Measurements from ENCODE around the gene AREL1.

AREL1 gene

DNA sequence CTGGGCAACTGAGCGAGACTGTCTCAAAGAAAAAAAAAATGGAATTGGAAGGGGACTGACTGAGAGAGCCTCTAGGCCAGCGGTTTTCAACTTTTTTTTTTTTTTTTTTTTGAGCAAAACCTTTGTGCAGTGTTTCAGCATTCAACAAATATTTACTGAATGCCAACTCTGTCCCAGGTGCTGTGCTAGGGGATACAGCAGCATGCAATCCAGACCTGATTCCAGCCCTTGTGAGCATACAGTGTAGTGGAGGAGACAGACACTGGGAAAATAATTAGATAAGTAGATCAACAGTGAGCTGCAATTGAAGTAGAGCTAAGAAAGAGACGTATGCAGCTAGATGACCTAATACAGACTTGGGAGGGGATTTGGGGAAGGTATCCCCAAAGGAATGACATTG, 77.0 kb downstream of the AREL1 start:
- DNase-seq (ENCODE audit: low spot score): no peak

DNA sequence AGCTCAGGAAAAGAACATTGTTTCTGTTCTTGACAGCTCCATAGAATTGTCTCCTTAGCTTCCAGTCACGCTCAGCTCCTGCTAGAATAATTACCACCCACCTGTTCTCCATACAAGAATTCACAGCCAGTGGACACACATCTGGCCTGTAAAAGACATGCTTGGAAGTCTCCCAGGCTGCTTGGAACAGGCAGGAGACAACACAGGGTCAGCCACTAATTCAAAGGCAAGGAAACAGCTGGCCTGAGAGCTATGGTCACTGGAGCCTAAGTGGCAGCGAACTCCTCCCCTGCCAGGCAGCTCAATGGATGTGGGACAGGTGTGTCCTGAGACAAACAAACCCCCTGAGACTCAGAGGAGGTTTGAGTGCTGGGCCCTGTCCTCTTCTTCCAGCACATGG, 77.9 kb downstream of the AREL1 start:
- no peak for DNase-seq (ENCODE audit: low spot score)

DNA sequence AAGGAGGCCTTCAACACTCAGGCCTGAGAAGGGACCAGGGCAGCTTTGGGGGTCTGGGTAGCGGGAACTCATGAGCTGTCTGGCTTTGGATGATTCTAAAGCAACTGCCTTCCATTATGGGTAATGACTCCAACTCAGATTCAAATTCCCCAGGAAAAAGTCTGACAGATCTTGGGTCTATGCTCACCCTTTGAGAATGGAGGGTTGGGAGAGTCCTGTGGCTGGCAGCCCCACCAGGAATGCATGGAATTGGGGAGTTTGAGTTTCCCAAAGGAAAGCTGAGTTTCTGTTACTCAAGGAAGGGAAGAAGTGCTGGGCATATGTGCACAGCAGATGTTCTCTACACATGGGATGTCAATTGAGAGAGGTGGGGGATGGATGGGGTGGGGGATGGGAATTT, 78.4 kb downstream of the AREL1 start:
- no peak for DNase-seq (ENCODE audit: low spot score)

DNA sequence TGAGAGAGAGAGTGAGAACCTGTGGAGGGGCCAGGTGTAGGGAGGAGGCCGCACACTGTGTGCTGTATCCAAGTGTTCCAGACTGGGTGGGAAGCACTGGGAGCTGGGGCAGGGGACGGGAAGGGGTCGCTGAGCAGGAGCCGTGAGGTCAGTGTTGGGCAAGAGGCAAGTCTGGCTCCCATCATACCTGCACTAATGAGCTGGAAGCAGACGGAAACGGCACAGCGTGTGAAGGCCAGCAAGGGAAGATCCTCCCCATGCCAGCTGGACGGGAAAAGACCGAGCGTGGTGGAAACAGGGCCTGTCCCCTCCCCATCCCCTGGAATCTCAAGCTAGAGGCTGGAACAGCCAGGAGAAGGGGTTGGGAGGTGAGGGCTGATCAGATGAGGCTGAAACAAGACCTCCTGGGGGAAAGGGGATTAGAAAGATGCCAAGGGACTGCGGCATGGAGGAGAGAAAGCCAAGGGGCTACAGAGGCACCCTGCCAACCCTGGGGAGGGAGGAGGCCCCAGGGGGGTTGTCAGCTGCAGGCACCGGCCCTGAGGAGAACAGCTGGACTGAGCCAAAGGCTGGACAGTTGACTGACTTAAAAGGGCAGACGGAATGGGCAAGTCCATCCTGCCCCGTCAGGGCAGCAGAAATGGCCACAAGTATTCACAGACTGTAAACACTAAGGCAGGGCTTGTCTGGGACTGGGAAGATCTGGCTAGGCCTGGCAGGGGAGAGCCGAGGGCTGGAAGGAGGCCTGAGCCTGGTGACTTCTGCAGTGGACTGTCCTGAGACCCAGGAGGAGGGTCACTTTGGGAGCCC, 81.8 kb downstream of the AREL1 start:
- no peak for DNase-seq (ENCODE audit: low spot score)

DNA sequence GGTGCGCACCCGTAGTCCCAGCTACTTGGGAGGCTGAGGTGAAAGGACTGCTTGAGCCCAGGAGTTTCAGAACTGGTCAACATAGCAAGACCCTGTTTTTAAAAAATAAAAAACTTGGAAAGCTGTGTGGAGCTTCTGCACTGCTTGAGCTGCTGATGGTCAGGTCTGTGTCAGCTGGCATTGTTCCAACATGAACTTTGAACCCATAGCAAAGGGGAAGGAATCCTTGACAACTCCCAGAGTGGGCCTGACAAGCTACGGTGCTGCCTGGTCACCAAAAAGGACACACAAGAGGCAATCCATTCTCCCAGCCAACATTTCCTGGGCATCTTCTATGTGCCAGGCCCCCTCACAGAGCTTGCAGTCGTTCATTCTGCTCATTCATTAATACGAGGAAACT, 84.5 kb downstream of the AREL1 start:
- no peak for DNase-seq (ENCODE audit: low spot score)

DNA sequence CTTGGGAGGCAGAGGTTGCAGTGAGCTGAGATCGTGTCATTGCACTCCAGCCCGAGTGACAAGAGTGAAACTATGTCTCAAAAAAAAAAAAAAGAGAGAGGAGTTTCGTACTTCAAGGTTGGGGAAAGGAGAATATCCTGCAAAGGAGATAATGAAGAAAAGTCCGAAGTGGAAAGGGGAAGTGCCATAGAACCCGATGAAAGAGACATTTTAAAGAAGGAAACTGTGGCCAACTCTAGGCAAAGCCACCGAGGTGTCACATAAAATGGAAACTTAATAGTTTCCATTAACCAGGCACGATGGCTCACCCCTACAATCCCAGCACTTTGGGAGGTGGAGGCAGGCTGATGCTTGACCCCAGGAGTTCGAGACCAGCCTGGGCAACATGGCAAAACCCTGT, 85.8 kb downstream of the AREL1 start:
- no peak for DNase-seq (ENCODE audit: low spot score)

DNA sequence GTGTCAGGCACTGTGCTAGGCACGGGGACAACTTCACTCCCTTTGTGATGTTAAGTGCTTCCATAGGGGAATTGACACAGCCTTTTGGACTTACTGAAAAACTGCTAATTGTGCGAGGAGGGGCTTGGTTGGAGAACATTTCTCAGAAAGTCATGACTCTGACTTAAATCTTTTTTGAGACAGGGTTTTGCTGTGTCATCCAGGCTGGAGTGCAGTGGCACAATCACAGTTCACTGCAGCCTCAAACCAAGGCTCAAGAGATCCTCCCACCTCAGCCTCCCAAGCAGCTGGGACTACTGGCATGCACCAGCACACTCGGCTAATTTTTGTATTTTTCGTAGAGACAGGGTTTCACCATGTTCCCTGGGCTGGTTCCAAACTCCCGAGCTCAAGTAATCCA, 90.6 kb downstream of the AREL1 start:
- no peak for DNase-seq (ENCODE audit: low spot score)

DNA sequence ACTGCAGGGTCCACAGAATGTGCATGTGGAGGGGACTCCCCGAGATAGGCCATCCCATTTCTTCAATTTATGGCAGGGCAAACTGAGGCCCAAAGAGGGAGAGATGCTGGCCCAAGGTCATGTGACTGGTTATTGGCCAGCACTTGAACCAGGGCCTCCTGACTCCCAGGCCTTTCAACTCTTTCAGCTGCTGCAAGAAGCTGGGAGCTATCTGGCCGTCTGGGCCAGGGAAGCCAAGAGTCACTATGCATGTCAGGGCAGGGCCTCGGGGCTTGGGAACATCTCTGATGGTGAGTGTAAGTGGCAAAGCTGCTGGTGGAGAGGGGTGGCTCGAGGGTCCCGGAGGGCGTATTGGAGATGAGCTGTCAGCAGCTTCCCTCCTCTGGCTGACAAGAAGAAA, 91.3 kb downstream of the AREL1 start:
- DNase-seq (ENCODE audit: low spot score): no peak

DNA sequence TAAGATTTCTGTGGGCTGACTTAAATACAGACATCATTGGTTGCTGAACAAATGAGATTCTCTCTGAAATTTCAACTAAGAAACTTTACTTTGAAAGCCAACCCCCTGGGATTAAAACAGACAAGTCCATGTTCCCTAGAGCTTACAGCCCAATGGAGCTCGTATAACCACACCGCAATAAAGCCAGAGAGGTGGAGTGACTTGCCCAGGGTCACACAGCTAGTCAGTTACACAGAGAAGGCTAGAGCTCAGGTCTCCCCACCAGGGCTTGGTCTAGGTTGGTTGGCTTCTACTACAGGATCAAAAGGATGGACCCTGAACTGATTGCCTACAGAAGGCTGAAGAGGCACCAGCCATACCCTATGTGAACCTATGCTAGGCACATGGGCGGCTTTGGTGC, 92.0 kb downstream of the AREL1 start:
- no peak for DNase-seq (ENCODE audit: low spot score)

DNA sequence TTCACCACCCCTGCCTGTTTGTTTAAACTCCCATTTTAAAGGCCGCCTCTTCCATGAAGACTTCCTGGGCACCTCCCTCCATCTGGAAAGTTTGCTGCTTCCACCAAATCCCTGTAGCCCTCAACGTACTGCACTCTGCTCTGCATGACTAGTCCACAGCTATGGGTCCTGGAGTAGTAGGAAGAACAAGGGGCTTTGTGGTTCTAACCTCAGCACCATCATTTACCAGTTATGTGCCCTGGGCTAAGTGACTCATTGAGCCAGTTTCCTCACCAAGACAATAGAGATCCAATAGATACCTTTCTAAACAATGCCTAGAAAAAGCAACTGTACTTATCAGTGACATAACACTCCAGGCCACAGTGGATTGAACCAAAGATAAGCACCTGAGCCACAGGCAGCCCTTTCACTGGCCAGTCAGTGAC, 92.4 kb downstream of the AREL1 start:
- DNase-seq (ENCODE audit: low spot score): no peak

DNA sequence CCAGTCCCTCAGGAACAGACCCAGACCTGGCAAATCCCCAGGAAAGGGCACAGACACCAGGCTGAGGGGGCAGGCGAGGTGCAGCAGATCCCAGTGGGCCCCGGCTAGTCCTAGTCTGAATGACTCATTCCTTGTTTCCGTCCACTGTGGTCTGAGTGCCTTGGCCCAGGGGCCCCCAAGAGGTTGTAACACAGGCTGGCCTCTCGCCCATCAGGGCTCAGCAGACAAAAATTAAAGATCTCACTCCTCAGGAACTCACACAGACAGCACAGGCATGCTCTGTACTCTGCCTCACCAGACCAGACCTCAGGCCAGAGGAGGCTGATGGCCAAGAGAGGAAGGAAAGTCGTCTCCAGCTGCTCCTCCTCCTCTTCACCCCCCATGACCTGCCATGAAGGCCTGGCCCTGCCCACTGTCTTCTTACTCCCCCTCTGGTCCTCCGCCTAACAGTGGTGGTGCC, 93.2 kb downstream of the AREL1 start:
- no peak for DNase-seq (ENCODE audit: low spot score)

DNA sequence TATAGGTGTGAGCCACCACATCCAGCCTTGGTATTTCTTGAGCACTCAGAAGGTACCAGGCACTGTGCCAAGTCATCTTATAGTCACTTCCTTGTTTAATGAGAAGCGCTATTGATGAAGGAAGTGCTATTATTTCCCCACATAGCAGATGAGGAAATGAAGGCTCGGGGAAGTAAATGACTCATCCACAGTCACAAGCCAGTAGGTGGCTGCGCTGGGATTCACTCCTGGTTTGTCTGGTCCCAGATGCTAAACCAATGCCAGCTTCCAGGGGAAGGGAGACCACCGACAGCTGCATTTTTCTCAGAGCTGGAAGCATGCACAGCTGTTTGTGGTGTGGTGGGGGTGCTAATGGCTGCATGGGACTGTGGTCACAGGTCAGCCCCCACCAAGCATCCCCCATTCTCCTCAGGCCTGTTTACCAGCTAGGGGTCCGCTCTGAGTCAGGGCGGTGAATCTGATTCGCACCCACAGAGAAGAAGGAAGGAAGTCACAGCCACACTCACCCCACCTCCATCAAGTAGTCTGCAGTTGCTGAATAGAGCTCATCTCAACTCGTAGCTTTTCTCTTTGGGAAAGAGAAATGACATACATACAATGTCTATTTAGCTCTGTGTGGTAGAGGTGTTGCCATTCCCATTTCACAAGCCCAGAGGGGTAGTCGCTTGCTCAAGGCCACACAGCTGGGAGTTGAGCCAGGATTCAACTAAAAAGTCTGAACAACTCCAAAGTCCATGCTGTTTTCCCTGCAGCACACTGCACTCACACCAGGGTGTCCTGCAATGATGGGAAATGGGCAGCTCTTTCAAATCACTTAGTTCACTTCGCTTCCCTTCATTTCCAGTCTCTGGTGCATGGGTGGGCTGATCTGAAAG, 94.6 kb downstream of the AREL1 start:
- DNase-seq (ENCODE audit: low spot score): no peak

DNA sequence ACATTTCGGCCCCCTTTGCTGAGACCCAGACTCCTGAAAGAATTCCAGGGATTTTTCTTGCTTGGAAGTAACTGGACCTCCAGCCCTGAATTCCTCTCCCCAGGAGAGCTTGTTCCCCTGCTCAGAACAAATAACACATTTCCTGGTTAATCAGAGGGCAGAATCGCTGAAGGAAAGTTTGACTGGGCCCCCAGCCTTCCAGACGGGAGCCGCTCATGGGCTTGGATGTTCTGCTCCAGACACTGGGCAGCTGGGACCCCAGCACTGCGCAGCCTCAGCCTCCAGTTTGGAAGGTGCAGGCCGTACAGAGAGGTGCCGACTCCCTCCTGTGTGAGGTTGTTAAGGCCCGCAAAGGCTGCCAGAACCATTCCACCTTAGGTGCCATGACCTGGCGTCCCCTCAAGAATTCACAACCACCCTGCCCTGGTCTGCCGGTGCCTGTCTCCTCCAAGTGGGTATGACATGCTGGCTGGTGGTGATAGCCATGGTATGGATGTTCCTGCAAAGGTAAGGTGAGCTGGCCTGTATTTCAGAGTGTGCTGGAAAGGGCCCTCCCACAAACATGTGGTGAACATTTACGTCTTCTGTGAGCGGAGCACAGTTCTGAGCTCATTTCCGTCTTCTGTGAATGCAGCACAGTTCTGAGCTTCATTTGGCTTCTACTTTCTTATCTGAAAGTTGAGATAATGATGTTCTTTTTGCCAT, 95.7 kb downstream of the AREL1 start:
- DNase-seq (ENCODE audit: low spot score): no peak

DNA sequence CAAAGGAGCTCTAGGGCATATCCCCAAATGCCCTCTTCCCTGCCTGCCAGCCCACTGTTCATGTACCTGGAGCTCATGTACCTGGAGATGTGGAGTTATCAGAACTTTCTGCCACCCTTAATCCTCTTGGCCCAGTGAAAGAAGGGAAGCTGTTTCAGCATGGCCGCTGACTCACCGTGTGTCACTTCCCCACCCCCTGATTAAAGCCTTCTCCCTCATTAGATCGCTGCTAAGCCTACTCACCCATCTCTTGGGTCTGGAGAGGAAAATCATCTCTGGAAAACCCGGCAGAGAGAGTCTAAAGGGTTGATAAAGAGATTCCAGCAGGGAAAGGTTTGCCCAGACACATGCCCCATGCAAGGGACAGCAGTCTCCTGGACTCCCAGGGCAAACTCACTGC, 96.4 kb downstream of the AREL1 start:
- DNase-seq (ENCODE audit: low spot score): no peak

DNA sequence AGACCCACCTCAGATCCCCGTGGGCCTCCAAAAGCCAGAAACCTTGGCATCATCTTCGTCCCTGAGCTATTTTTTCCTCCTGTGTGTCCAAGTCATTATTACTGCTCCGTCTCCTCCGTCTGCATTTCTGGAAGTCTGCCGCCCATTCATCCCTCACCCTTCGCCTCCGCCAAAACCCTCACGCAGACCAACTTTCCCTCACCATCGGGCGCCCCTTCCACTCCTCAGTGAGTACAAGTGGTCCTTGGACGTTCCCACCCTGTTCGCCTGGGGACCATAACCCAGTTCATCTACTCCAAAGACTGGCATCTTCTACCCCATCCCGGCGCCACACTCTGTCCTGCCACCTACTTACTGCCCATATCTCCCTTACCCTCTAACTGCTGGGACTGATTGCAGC, 97.1 kb downstream of the AREL1 start:
- no peak for DNase-seq (ENCODE audit: low spot score)

DNA sequence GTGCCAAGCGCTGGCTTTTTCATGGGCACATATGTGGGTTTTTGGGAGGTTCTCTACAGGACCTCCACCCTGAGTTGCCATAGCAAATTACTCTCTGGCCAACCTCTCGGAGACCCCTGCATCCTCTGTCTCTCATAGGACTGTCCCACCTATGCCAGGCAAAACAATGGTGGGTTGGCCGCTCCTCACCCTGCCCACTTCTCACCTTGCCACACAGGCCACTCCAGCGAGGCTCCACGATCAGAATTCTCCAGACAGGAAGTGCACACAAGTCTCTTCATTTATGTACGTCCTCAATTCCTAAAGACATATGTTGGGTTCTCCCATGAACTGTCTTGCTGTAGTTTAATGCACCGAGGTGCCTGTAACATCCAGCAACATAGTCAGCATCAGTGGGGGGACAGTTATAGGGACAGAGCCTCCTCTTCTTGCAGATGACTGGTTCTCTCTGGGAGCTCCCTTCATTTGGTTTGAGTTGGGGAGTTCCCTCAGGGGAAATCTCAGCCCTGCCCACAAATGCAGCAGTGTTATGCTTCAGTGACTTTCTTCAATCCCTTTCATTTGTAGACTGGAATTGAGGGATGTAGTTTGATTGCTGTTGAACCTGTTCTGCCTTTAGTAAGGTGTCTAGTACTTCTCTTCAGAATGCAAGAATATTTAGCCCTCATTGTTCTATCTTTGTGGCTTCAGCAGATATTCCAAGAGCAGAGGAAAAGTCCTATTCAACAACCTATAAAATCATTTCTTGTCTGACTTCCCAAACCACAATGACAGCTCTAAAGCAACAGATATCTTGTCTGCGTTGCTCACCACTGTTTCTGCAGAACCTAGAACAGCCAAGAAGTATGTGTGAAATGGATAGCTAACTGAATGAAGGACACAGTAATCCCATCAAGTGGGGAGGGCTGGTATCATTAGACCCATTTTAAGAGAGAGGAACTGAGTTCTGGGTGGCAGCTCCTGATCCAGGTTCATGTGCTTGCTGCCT, 98.1 kb downstream of the AREL1 start:
- no peak for DNase-seq (ENCODE audit: low spot score)

DNA sequence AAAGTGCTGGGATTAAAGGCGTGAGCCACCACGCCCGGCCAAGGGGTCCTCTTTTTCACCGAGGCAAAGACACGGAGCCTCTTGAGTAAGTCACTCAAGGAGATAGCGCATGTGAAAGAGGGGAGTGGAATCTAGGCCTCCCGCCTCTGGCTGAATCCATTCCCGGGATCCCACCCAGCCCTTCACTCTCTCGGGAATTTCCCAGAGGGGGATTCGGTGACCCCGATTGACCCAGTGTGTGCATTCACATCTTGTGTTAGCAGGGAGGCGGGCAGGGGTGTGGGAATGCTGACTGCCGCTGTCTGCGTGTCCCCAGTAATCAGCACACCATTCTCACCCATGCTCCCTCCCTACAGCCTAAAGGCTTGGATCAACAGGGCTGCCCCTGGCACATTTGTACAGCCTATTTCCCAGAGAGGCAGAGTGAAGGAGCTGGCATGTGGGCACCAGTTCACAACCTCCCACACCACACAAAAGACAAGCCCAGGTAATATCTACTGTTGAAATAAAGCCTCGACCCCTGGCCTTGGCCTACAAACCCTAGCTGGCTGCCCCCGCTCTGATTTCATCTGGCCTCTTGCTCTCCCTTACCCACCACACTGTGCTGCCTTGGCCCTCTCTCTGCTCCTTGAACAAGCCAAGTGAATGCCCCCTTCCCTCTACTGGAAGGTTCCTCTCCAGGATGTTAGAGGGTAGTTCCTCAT, 99.5 kb downstream of the AREL1 start:
- no peak for DNase-seq (ENCODE audit: low spot score)

DNA sequence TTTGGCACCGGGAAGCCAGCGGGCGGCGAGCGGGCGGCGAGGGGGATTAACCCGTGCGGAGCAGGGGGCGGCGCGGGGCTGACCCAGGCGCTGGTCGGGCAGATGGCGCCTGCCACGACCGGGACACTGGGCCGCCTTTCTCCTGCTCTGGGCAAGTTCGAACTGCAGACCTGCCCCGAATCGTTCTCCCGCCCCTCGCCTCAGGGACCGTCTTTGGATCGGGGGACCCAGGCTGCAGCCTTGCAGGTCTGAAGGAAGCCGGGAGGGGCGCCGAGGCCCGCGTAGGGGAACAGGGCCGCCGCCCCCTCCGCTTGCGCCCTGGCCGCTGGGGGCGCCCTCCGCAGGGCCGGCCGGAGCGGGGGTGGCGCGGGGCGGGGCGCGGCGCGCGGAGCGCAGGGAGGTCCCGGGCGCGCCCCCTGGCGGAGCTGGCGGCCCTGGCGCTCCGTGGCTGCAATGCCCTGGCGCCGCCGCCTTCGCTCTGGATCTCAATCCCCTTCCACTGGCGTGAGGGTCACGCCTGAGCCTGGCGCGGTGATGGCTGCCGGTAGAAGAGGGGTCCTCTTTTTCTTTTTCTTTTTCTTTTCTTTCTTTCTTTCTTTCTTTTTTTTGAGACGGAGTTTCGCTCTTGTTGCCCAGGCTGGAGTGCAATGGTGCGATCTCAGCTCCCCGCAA, 100.4 kb downstream of the AREL1 start:
- DNase-seq (ENCODE audit: low spot score): peak; percentile 43

DNA sequence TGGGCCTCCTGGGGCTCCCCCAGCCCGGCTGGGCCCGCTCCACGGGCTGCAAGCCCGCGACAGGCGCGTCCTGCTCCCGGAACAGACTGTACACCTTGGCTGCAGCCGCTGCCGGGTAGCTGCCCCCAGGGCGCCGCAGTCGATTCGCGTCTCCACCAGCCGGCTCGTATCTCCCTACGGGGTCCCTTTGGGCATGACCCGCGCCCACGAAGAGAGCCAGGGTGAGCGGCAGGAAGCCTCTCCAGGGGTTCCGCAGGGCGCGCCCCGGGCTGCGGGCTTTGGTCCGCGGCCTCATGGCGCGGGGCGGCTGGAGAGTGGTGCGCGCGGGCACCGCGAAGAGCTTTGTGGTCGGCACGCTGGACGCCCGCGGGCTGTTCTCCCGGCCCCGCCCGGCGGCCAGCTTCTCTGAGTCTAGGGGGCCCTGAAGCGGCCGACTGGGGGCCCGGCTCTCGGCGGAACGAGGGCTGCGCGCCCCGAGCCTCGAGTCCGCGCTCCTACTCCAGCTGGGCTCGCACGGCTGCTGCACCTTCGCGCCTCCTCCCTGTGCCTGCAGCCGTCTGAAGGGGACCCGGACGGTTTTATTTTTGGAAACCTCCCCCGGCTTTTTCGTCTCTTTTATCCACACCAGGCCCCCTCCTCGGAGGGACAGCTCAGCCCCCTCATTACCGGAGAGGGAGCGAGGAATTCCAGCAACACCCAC, 101.1 kb downstream of the AREL1 start, which contains the start of gene LTBP2:
LTBP2 (minus strand) TSS at position 588 of the 700 bp plus-strand sequence; CDS start at position 295, 293 bp downstream.
- DNase-seq (ENCODE audit: low spot score): no peak
